Stimulated activated naive CD4-positive, alpha-beta T cell treated with Interleukin-2 at 50 U/mL for 16 hours (primary cell): Measurements from ENCODE around the gene GRHPR.
"Not testable (repeated sequence)": the region's sequence is repeated elsewhere in the genome, so short reads cannot be mapped to it uniquely, and the experiment has no call there.

Experiments used
- DNase-seq: peaks from one replicate; lab custom pipeline; 2025; lab: John Stamatoyannopoulos, UW

GRHPR gene

DNA sequence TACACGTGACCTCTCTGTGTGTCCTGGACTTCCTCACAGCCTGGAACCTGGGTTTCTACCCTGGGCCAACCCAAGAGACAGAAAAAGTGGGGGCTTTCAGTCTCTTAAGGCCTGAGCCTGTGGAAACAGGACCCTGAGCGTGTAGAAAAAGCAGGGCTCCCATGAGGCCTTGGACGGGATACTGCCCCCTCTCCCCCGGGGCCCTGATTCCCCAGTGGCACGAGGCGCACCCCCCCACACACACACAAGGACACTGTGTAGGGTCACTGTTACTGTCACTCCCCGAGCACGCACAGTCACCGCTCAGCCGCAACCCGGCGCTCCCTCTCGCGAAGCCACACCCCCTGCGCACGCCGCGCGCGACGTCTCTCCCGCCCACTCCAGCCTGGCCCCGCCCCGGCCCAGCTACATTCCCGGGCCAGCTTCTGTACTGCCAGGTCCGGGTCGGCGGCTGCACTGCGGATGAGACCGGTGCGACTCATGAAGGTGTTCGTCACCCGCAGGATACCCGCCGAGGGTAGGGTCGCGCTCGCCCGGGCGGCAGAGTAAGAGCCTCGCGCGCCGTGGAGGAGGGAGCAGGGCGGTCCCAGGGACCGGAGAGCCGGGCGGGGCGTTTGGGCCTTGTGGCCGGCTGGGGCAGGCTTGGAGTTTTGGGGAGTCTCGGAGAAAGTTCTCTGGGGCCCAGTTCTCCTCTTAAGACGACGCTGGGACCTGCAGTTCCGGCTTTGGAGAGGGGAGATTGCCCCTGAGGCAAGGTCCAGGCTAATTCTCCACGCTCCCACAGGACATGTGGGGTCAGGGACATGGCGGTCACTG is at the start of gene GRHPR:
GRHPR (plus strand) TSS at position 408 of the 816 bp plus-strand sequence; CDS start at position 463, 55 bp downstream.
- peak; percentile 86 for DNase-seq

DNA sequence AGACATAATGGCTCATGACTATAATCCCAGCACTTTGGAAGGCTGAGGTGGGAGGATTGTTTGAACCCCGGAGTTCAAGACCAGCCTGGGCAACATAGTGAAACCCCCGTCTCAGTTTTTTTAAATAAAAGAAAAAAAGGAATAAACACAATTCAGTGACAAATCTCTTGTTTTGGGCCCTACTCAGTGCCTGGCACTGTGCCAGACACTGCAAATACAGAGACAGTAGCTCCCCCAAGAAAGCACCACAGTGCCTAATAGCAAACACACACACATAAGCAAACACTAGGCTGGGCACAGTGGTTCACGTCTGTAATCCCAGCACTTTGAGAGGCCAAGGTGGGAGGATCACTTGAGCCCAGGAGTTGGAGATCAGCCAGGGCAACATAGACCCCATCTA is 49.7 kb upstream of the GRHPR start:
- DNase-seq = no peak

DNA sequence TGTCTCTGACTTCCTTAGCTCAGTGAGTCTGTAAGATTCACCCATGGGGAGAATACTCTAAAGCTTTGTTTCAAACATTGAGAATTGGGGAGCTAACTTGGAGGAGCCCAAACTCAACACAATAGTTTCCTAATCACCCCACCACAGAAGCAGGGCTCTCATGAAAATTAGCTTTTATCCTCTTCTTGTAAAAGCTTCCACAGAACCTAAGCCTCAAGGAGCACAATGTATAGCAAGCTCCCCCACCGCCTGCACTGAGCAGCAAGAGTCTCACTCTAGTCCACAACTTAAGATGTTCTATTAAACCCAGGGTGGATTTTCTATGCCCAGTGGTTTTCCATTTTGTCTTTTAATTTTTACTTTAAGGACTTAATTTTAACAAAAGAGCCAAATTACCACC is 48.9 kb upstream of the GRHPR start:
- no peak for DNase-seq

DNA sequence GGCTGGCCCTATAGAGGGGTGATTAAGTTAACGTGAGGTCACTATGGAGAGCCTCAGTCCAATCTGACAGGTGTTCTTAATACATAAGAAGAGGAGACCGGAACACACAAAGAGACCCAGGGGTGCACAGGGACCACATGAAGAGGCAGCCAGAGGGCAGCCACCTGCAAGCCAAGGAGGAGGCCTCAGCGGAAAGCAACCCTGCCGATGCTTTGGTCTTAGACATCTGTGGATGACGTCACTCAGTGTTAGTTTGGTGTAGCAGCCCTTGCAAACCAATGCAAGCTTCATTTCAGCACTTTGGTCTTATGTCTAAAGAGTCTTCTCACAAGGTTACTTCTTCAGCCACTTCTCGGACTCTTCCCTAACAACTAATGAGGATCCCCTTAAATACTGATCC is 47.6 kb upstream of the GRHPR start:
- DNase-seq = no peak

DNA sequence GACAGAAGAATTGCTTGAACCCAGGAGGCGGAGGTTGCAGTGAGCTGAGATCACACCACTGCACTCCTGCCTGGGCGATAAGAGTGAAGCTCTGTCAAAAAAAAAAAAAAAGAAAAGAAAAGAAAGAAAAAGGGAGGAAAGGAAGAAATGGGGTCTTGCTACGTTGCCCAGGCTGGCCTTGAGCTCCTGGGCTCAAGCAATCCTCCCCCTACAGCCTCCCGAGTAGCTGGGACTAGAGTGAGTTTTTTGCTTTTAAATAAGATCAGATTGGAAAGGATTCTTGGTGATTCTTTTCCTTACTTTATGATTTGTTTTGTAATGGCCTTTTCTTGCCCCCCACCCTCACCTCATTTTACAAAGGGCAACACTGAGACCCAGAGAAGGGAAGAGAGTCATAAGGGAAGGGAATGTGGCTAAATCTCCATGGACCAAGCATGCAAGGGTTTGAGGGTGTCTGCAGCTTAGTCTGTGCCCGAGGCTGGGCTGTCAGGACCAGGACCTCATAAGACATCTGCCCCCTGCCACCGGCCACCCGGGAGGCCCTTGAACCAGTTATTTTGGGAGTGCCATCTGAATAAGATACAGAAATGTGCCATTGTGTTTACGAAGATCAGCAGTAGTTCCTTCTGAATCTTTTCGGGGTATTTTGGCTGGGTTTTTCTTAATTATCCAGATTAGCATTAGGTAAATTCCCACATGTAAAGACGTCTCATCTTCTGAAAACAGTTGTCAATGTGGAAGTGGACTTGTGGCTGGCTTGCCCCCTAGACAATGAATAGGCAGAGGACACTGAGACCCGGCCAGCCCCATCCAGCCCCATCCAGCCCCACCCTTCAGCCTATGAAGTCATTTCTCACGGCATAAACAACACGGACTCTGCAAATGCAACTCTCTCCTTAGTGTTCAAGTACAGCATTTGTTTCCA is 44.5 kb upstream of the GRHPR start:
- no peak for DNase-seq

DNA sequence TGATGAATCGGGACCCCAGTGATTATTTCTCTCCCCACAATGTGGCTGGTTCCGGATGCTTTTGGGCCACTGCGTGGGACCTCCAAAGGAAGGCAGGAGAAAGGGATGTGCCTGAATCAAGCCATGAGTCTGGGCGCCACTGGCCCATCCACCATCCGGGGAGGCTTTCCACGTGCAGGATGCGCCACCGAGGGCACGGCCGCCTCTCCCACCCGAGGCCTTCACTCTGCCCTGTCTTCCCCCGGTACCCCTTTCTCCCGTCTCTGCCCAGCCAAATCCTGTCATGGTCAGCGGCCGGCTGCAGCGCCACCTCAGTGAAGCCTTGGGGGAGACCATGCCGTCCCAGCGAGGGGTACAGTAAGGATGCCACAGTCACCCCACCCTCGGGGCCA is 43.9 kb upstream of the GRHPR start:
- no peak for DNase-seq

DNA sequence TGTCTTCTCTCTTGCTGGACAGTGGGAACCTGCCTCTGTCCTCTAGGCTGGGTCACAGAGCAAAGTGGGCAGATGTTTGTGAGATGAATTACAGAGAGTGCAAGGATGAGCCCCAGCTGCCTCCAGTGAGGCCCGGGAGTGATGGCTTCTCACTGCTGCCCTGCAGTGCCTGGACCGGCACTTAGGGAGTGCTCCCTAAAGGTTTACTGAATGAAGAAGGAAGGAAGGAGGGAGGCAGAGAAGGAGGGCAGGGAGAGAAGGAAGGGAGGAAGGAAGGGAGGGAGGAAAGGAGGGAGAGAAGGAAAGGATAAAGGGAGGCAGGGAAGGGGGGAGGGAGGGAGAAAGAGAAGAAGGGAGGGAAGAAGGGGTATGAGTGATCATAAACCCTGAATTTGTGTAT is 42.7 kb upstream of the GRHPR start:
- DNase-seq = no peak

DNA sequence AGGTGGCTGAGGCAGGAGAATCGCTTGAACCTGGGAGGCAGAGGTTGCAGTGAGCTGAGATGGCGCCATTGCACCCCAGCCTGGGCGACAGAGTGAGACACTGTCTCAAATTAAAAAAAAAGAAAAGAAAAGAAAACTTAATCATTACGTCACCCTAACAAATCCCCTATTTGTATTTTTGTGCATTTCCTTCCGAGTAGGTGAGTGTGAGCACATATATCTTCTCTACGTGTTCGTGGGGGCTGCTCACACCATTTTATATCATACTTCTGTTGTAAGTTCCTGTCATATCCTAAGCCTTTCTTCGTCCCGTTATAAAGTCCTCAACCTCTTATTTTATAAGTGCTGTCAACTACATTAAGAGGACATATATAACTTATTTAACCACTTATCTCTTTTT is 41.9 kb upstream of the GRHPR start:
- DNase-seq = no peak

DNA sequence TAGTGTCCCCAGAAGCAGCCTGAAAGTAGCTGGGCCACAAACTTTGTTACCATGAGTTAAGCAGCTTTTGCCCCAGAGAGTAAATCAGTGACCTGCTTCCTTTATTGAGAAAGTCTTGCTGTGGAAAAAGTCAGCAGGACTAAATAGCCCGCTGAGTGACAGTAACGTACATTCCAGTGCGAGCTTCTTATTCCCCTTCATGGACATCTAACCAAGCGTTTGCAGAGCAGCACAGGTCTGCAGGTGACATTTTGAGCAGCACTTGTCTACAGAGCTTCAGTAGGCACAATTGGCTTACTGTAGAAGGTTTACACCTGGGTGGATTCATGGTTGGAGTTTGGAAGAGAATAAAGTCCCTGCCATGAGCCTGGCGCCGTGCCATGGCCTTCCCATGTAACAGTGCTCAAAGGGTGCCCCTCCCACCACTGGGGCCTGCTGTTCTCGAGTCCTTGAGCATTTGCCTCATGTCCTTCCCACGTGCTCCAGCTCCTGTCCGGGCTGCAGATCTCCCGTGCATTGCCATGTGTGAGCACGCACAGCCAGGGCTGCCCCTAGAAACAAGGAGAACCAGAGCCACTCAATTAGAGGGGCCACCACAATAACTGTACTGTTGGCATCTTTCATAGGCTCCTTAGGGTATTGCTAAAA is 41.3 kb upstream of the GRHPR start:
- no peak for DNase-seq

DNA sequence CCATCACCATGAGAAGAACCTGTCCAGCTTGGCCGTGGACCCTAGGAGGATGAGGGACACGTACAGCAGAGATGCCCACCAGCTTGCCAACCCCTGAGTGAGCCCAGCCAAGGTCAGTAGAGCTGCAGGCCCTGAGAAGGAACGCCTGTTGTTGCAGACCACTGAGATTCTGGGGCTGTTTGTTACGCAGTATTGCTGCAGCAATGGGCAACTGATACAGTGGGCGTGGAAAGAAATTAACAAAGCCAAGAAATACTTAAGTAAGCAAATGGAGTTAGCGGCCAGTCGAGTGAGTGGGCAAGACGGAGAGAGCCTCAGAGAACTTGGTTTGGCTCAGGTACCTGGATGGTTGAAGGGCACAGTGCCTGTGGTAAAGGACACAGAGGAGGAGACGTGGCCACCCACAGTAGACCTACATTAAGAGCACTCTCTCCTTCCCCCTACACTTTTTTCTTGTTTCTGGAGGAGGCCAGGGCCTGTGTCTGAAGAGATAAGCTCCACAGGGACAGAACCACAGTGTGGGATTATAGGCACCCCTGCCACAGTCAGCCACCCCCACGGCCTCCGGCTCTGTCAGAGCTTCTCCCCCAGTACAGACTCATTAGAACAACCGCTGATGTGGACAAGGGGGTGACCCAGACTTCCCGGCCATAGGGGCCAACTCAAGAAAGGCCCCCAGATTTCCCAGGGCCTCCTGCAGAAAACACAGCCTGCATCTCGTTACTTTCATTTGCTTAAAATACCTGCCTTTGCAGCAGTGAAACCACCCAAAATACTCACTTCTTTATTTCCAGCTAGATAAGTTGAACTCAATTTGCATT is 40.1 kb upstream of the GRHPR start:
- DNase-seq = no peak

DNA sequence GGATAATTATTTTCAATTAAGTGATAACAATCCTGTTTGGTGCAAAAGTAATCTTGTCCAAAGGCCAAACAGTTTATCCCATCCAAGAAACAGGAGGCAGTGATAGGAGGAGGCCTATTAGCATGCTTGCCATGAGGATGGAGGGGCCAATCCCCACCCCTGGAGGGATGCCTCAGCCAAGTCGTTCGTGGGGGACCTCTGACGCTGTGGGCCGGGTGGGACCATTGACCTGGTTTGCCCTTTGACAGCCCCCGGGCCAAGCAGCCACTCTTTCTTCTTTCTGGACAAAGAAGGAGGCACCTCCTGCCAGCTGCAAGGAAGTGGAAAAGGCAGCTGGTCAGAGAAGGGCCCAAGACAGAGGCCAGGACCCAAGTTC is 39.5 kb upstream of the GRHPR start:
- DNase-seq = no peak

DNA sequence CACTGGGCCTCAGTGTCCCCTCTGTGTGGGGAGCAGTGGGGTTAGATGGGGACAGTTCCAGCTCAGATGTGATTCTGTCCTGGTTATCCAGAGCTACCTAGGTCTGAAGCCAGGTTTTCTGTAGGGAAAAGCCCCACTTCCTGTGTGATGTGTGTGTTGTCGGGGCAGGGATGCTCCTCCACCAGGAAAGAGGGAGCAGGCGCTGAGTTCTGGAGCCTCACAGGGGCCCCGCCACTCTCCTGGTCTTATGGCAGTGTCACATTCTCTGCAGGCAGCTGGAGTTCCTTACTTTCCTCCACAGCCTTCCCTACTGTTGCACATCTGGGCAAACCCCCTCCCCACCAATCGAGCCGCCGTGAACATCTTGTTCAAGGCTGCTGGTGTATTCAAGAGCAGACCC is 39.1 kb upstream of the GRHPR start:
- no peak for DNase-seq

DNA sequence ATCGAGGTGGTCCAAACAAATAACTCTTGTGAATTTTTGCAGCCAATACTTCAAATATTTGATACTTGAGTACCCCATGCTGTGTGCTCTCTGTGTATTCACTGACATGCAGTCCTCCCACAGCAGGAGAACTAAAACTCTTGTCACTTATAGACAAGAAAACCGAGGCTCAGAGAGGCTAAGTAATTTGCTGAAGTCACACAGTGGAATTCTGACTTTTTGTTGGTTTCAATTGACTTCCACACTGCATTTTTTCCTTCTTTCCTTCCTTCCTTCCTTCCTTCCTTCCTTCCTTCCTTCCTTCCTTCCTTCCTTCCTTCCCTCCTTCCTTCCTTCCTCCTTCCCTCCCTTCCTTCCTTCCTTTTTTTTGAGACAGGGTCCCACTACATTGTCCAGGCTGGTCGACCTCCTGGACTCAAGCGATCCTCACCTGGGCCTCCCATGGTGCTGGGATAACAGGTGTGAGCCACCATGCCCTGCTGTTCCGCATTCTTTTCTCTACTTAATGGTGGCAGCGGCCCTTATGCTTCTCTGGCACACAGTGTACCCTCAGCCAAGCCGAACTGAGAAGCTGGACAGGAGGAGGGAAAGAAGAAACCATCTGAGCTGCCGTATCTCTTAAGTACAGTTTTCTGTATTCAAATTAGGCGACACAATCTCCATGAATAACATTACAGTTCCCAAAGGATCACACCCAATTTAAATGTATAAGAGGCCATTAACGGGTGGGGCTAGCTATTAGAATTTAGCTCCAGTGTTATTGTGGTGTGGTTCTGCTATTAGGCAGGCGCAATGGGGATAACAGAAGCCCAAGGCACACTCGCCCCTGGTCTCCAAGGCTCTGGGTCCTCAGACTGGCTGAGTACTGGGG is 38.4 kb upstream of the GRHPR start:
- DNase-seq = no peak

DNA sequence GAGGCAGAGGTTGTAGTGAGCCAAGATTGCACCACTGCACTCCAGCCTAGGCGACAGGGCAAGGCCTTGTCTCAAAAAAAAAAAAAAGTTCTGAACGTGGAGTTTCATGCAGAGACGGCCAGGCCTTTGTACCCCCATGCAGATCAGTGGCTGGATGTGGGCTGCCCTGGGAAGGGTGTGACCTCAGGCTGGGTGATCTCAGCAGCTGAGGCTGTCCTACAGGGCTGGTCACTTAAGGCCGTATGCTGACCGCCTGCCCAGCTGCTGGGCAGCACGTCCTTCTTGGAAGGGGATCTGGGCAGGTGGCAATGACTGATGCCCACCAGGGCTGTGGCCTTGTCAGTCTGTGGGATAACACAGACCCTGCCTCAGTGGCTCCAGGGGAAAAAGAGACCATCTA is 37.2 kb upstream of the GRHPR start:
- DNase-seq = no peak

DNA sequence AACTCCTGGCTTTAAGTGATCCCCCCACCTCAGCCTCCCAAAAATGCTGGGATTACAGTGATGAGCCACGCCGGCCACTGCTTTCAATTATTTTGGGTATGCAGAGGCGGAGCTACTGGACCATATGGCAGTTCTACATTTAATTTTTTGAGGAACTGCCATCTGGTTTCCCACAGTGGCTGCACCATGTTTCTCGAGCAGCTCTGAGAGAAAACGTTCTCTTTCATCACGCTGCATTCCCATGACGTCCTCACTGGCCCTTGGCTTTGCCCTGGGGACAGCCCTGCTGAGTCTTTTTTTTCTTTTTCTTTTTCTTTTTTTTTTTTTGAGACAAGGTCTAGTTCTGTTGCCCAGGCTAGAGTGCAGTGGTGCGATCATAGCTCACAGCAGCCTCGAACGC is 35.5 kb upstream of the GRHPR start:
- DNase-seq = no peak

DNA sequence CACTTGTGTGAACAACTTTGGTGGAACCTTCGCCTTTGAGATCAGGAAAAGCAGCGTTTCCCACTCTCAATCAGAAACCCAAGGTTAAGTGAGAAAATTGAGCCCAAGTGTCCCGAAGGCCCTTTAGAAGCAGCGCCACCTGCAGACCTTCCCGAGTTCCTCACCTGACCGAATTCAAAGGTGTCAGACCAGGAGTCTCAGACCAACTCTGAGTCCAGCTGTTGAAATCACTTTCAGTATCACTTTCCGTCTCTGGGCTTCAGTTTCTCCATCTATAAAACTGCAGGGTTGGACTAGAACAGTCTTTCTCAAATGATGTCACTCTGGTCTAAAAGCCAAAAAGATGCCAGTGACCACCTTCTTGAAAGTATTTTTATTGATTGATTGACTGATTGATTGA is 31.7 kb upstream of the GRHPR start:
- DNase-seq = peak; percentile 9

DNA sequence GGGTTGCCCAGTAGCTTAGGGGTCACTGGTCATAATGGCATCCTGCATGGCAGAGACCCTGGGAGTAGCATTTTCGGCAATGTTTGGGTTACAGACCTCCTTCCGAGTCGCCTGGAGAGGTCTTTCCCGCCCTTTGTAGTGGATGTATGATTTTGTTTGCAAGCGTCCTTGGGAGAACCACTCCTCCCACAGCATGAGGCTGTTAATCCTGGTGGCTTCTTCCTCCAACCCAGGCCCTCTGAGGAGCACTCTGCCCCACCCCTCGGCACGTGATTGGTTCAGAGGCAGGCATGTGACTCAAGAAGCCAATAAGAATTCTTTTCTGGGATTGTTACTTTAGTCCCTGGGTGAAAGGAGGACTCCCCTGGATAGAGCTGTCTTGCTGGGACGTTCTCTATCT is 30.2 kb upstream of the GRHPR start:
- no peak for DNase-seq

DNA sequence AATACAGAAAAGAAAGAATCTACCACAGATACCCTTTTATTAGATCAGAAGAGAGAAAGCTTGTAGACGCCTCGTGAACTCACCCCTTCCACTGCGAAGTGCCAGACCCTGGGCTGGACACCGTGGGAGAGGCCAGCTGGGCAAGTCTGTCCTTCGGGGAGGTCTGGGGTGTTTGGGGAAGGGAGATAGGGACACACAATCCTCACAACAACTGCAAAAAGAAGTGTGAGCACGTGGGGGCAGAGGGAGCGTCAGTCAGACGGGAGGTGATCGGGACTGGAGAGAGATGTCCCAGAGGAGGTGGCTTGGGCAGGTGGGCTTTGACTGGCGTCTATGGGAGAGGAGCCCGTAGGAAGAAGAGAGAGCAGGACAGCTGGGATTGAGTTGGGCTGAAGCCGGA is 27.3 kb upstream of the GRHPR start:
- DNase-seq = no peak

DNA sequence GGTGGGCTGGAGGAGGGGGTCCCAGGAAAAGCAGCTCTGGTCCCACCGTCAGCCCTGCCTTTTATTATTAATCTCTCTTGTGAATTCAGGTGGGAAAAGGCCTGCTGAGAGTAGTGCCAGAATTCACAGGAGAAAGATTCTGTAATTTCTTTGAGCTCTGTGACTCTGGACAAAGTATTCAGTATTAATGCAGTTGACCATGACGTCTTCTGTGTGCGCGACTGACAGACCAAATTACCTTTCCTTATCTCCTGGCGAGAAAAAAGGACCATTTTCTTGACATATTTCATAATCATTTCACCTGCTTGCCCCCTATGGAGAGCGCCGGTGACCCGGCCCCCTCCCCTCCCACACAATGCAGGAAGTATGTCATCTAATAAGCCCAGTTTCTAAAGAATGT is 26.8 kb upstream of the GRHPR start:
- DNase-seq = no peak

DNA sequence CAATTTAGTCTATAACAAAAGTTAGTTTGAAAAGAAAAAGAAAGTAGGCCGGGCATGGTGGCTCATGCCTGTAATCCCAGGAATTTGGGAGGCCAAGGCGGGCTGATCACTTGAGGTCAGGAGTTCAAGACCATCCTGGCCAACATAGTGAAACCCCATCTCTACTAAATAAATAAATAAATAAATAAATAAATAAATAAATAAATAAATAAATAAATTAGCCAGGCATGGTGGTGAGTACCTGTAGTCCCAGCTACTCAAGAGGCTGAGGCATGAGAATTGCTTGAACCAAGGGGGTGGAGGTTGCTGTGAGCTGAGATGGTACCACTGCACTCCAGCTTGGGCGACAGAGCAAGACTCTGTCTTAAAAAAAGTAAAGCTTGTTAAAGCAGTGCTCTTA is 24.5 kb upstream of the GRHPR start:
- DNase-seq = not testable (repeated sequence)

DNA sequence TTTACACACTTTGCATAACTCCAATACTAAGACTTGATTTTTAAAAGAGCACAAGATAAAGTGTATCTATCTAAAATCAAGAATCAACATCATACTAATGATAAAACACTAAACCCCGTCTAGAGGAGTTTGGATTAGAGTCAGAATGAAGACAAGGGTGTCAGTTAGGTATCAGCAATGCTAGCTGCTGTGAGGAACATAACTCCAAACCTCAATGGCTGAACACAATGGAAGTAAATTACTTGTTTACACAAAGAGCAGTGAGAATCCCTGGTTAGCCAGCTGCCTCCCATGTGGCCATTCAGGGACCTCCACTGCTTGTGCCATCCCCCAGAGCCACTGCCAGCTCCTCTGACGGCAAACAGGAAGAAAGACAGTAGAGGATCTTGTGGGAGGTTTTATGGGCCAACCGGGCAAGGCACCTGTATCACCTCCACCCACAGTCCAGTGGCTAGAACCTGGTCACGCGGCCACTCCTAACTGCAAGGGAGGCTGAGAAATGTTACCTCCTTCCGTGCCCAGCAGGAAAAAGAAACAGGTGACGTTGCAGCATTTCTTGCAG is 24.0 kb upstream of the GRHPR start:
- no peak for DNase-seq
